Parathyroid adenoma (tissue), 2 donors: ENCODE results near the gene MEIS2.

ENCODE experiments used
- H2AFZ ChIP-seq: fragments of 300-600 bp; sonication (generic); one replicate; pipeline ENCODE4 v1.7.0; 2017; ENCODE audit warnings: antibody characterized with exemption, mild to moderate bottlenecking
- H3K27ac ChIP-seq: fragments of 300-600 bp; sonication (generic); one replicate; pipeline ENCODE4 v1.7.0; 2017
- H3K27me3 ChIP-seq: fragments of 300-600 bp; sonication (generic); one replicate; pipeline ENCODE4 v1.7.0; 2017; ENCODE audit warnings: low read length; ENCODE audit not compliant: control insufficient read depth, insufficient read depth
- H3K36me3 ChIP-seq: fragments of 300-600 bp; sonication (generic); one replicate; pipeline ENCODE4 v1.7.0; 2017; ENCODE audit warnings: low read length; ENCODE audit not compliant: control insufficient read depth, insufficient read depth
- H3K4me1 ChIP-seq: fragments of 300-600 bp; sonication (generic); one replicate; pipeline ENCODE4 v1.7.0; 2017; ENCODE audit warnings: control low read depth
- H3K4me2 ChIP-seq: fragments of 300-600 bp; sonication (generic); one replicate; pipeline ENCODE4 v1.7.0; 2017; ENCODE audit warnings: low read length
- H3K4me3 ChIP-seq: fragments of 300-600 bp; sonication (generic); one replicate; pipeline ENCODE4 v1.7.0; 2017; ENCODE audit warnings: low read depth, low read length
- H3K79me2 ChIP-seq: fragments of 300-600 bp; sonication (generic); one replicate; pipeline ENCODE4 v1.7.0; 2017; ENCODE audit warnings: control low read depth
- H3K9ac ChIP-seq: fragments of 300-600 bp; sonication (generic); one replicate; pipeline ENCODE4 v1.7.0; 2017; ENCODE audit warnings: mild to moderate bottlenecking
- H3K9me3 ChIP-seq: fragments of 300-600 bp; sonication (generic); one replicate; pipeline ENCODE4 v1.7.0; 2017; ENCODE audit warnings: low read length; ENCODE audit not compliant: control insufficient read depth
- TF ChIP-seq, protein P1 (sequence below): fragments of 300-600 bp; sonication (generic); IDR thresholded peaks from one replicate; pipeline ENCODE4 v1.7.0; 2017; ENCODE audit warnings: antibody characterized with exemption, mild to moderate bottlenecking
- donor health status: primary hyperparathyroidism.

Gene MEIS2

DNA sequence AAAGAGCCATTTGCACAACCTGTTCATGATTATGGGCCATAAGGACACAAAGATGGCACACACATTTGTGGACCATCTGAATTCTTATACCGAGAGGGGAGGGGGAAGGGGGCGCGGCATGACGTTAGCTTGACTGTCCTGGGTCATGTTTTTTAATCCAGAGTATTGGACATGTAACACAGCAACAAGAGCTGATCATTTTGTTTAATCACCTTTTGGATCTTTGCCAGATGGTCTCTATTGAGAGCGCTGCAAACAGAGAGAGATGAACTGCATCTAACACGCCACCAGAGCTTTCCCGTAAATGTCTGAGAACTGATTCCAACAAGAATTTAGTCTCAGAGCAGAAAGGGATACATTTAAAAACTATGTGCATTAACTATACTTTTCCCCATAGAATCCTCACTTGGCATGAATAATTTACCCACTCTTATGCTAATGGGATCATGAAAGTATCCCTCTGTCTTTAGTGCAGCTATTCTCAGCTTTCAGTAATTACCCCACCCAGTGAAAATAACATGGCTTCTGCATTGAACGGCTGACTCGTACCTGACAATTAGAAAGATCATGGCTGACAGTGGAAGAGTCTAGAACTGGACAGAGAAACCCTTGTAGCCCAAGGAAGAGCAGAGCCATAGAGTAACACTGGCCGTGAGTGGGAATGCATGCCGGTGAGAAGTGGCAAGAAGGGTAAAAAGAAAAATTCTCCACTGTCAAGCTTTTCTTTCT is 22.6 kb downstream of the MEIS2 start:
- no peaks in the 10 kb centered on the region for H3K79me2 ChIP-seq
- no peak overlapping the region for H3K4me2 ChIP-seq
- TF ChIP-seq, protein P1, sequence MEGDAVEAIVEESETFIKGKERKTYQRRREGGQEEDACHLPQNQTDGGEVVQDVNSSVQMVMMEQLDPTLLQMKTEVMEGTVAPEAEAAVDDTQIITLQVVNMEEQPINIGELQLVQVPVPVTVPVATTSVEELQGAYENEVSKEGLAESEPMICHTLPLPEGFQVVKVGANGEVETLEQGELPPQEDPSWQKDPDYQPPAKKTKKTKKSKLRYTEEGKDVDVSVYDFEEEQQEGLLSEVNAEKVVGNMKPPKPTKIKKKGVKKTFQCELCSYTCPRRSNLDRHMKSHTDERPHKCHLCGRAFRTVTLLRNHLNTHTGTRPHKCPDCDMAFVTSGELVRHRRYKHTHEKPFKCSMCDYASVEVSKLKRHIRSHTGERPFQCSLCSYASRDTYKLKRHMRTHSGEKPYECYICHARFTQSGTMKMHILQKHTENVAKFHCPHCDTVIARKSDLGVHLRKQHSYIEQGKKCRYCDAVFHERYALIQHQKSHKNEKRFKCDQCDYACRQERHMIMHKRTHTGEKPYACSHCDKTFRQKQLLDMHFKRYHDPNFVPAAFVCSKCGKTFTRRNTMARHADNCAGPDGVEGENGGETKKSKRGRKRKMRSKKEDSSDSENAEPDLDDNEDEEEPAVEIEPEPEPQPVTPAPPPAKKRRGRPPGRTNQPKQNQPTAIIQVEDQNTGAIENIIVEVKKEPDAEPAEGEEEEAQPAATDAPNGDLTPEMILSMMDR, result no peak
- no peak overlapping the region for H3K27ac ChIP-seq
- no peak overlapping the region for H3K9ac ChIP-seq
- no peaks in the 10 kb centered on the region for H3K27me3 ChIP-seq
- no peaks in the 10 kb centered on the region for H3K9me3 ChIP-seq
- H3K4me3 ChIP-seq, result no peak overlapping the region
- no peaks in the 10 kb centered on the region for H3K36me3 ChIP-seq
- no peak overlapping the region for H2AFZ ChIP-seq
- no peaks in the 10 kb centered on the region for H3K4me1 ChIP-seq

DNA sequence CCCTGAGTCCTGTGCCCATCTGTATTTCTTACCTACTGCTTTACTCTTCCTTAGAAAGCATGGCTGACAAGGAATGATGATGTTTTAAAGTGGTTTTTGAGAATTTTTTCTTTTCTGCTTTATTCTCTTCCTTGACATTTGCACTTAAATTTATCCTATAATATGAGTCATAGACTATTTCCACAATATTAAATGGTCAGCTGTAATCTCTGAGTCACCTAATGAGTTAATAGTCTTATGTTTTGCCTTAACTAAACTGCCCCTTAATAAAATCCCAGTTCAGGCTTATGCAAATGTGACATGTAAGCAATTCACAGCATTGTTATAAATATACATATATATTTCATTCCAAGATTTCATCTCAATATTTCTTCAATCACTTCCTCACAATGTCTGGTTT is 23.8 kb downstream of the MEIS2 start:
- no peak overlapping the region for H2AFZ ChIP-seq
- H3K36me3 ChIP-seq, result no peaks in the 10 kb centered on the region
- TF ChIP-seq, protein P1, result no peak
- no peaks in the 10 kb centered on the region for H3K9me3 ChIP-seq
- H3K27ac ChIP-seq, result no peak overlapping the region
- no peak overlapping the region for H3K9ac ChIP-seq
- H3K4me3 ChIP-seq, result no peak overlapping the region
- no peaks in the 10 kb centered on the region for H3K79me2 ChIP-seq
- H3K27me3 ChIP-seq, result no peaks in the 10 kb centered on the region
- H3K4me1 ChIP-seq, result no peaks in the 10 kb centered on the region
- no peak overlapping the region for H3K4me2 ChIP-seq

DNA sequence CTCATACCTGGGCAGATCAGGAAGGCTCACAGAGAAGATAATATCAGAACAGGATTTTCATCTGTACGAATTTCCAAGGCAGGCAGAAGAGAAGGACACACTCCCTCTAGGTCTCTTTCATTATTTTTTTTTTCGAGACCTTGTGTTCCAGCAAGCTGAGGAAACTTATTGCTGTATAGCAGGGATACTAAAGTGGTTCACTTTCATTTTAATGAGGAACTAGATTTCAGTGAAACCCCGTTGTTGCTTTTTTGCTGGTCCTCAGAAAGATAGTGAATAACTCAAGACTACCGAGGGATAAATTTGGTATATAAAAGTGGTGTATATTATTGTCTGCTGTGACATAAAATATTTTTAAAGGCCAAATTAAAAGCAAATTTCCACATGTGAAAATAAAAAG is 24.6 kb downstream of the MEIS2 start:
- no peak overlapping the region for H3K4me3 ChIP-seq
- H3K4me1 ChIP-seq, result no peaks in the 10 kb centered on the region
- H3K36me3 ChIP-seq, result no peaks in the 10 kb centered on the region
- no peaks in the 10 kb centered on the region for H3K79me2 ChIP-seq
- H3K4me2 ChIP-seq, result no peak overlapping the region
- no peak overlapping the region for H3K9ac ChIP-seq
- no peaks in the 10 kb centered on the region for H3K27me3 ChIP-seq
- no peak overlapping the region for H3K27ac ChIP-seq
- TF ChIP-seq, protein P1, result no peak
- no peaks in the 10 kb centered on the region for H3K9me3 ChIP-seq
- H2AFZ ChIP-seq, result no peak overlapping the region

DNA sequence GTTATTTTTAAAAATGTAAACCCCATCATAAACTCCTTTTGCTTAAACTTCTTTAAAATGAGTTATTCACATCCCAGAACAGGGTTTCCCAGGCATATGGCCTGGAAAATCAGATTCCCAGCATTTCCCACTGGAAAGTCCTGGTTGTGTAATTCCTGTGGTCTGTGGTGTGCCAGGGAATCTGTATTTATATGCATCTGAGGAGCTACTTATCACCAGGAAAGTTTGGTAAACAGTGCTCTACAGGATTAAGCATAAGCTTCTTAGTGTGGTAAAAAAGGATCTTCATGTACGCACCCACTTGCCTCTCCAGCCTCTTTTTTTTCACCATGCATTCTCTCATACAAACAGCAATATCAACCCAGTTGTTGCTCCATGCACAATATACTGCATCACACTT is 28.2 kb downstream of the MEIS2 start:
- H3K36me3 ChIP-seq, result no peaks in the 10 kb centered on the region
- TF ChIP-seq, protein P1, result no peak

DNA sequence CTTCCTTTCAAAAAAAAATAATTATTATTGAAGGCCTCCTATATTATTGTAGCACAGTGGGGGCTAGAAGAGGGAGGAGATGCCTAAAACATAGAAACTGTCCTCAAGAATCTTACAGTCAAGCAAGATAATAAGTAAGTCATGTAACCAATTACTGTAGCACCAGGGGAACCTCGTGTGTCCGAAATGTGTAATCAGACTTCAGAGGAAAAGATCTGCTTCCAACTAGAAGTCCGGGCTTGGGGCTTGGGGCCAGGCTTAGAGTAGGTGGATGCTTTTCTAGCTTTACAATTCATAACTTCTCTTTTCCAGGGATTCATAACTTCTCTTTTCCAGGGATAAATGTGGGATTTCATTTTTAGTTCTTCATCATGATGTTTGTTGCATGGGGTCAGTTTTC is 29.2 kb downstream of the MEIS2 start:
- Histone ChIP-seq H3K9me3 (no peaks in the 10 kb centered on the region), H3K4me2 (no peak overlapping the region), H3K27ac (no peak overlapping the region), H2AFZ (no peak overlapping the region), H3K9ac (no peak overlapping the region), H3K36me3 (no peaks in the 10 kb centered on the region), H3K4me1 (no peaks in the 10 kb centered on the region), H3K79me2 (no peaks in the 10 kb centered on the region), H3K27me3 (no peaks in the 10 kb centered on the region), H3K4me3 (no peak overlapping the region)
- TF ChIP-seq, protein P1, result no peak

More for the DNA sequence above, 28.2 kb downstream of the MEIS2 start:
- H3K4me1 ChIP-seq, result no peaks in the 10 kb centered on the region
- no peak overlapping the region for H3K9ac ChIP-seq
- no peak overlapping the region for H3K4me2 ChIP-seq
- H3K9me3 ChIP-seq, result no peaks in the 10 kb centered on the region
- no peak overlapping the region for H2AFZ ChIP-seq
- H3K27me3 ChIP-seq, result no peaks in the 10 kb centered on the region
- no peak overlapping the region for H3K4me3 ChIP-seq
- H3K79me2 ChIP-seq, result no peaks in the 10 kb centered on the region
- H3K27ac ChIP-seq, result no peak overlapping the region
